GM10266 (cell line): ENCODE data around the gene LRRC4.

Experiments used
- DNase-seq: peaks from one replicate; pipeline ENCODE4 v3.0.0; 2012; ENCODE audit errors: extremely low spot score
- CTCF ChIP-seq: IDR thresholded peaks from 2 replicates; pipeline ENCODE4 v1.5.1; 2012; ENCODE audit warnings: mild to moderate bottlenecking, low read depth; ENCODE audit not compliant: control insufficient read depth, insufficient read depth; ENCODE audit errors: missing control alignments

LRRC4 gene

GRCh38 chr7:128000048-128000447, 31.2 kb downstream of the LRRC4 start:
- no peak for TF ChIP-seq CTCF
- DNase-seq = no peak

- no peak for DNase-seq
- TF ChIP-seq CTCF = no peak
Measured at GRCh38 chr7:127998671-127999070, 32.6 kb downstream of the LRRC4 start.

- no peak for TF ChIP-seq CTCF
- no peak for DNase-seq
Measured at GRCh38 chr7:127997226-127997922, 33.9 kb downstream of the LRRC4 start.

GRCh38 chr7:127996253-127997071, 34.8 kb downstream of the LRRC4 start:
- no peak for TF ChIP-seq CTCF
- DNase-seq = no peak

- DNase-seq = no peak
- TF ChIP-seq CTCF = no peak
Measured at GRCh38 chr7:127995881-127996215, 35.4 kb downstream of the LRRC4 start.

- TF ChIP-seq CTCF = no peak
- DNase-seq = no peak
Measured at GRCh38 chr7:127995156-127995880, 35.9 kb downstream of the LRRC4 start.
